Testis (tissue), 2 donors: Measurements from ENCODE around the gene GPR183.

Experiments
- CTCF ChIP-seq, 3 experiments: fragments of 450-650 bp in 2 of 3; fragments of 200-600 bp in 1 of 3; sonication (generic) in 1 of 3; IDR thresholded peaks; one replicate each; pipeline ENCODE4 v1.5.1; 2016 to 2019; ENCODE audit warnings: antibody characterized with exemption in 3 of 3, mild to moderate bottlenecking in 2 of 3, moderate library complexity in 1 of 3
- POLR2A ChIP-seq: fragments of 450-650 bp; IDR thresholded peaks from one replicate; pipeline ENCODE4 v1.6.1; 2017; ENCODE audit warnings: antibody characterized with exemption, mild to moderate bottlenecking, moderate library complexity

- TF ChIP-seq CTCF (IDR thresholded peaks at IDR 0.05) = no peak
- no peak for TF ChIP-seq POLR2A
These were observed 39.3 kb upstream of the GPR183 start for GRCh38 chr13:99346335-99347042.
